SW480 (cell line): ENCODE measurements around the gene ATR.
"Not testable (repeated sequence)": the region's sequence is repeated elsewhere in the genome, so short reads cannot be mapped to it uniquely, and the experiment has no call there.

Experiments used
- DNase-seq: peaks from one replicate; pipeline ENCODE4 v3.0.0-alpha.2; 2016; ENCODE audit warnings: low spot score

Gene ATR

GRCh38 chr3:142595141-142595540 lies 16.6 kb upstream of the ATR start:
- DNase-seq, result no peak

- DNase-seq, result not testable (repeated sequence)
Measured at GRCh38 chr3:142592268-142592667, 13.7 kb upstream of the ATR start.

GRCh38 chr3:142588703-142589102 lies 10.2 kb upstream of the ATR start:
- no peak for DNase-seq

GRCh38 chr3:142586803-142587406 lies 8.4 kb upstream of the ATR start:
- peak; percentile 91 for DNase-seq

GRCh38 chr3:142581070-142581469 lies 2.5 kb upstream of the ATR start:
- not testable (repeated sequence) for DNase-seq

GRCh38 chr3:142580061-142580423 lies 1.5 kb upstream of the ATR start:
- no peak for DNase-seq

- no peak for DNase-seq
Measured at GRCh38 chr3:142577696-142578328, 721 bp downstream of the ATR start.

- DNase-seq, result no peak
Measured at GRCh38 chr3:142576792-142577191, 1.7 kb downstream of the ATR start.

GRCh38 chr3:142574665-142575064 lies 3.9 kb downstream of the ATR start:
- DNase-seq, result no peak

- DNase-seq, result not testable (repeated sequence)
Measured at GRCh38 chr3:142574223-142574622, 4.3 kb downstream of the ATR start.

GRCh38 chr3:142569422-142569821 lies 9.1 kb downstream of the ATR start:
- DNase-seq, result not testable (repeated sequence)

- no peak for DNase-seq
Measured at GRCh38 chr3:142568393-142569017, 10.0 kb downstream of the ATR start.

GRCh38 chr3:142566096-142566495 lies 12.4 kb downstream of the ATR start:
- no peak for DNase-seq

GRCh38 chr3:142563496-142563997 lies 15.0 kb downstream of the ATR start:
- no peak for DNase-seq

- no peak for DNase-seq
Measured at GRCh38 chr3:142560118-142560517, 18.4 kb downstream of the ATR start.

GRCh38 chr3:142553741-142554140 lies 24.8 kb downstream of the ATR start:
- DNase-seq, result no peak

- DNase-seq, result not testable (repeated sequence)
Measured at GRCh38 chr3:142552579-142552978, 26.0 kb downstream of the ATR start.

- no peak for DNase-seq
Measured at GRCh38 chr3:142549986-142550385, 28.5 kb downstream of the ATR start.

GRCh38 chr3:142543307-142543706 lies 35.2 kb downstream of the ATR start:
- no peak for DNase-seq

- no peak for DNase-seq
Measured at GRCh38 chr3:142542054-142542453, 36.5 kb downstream of the ATR start.

- no peak for DNase-seq
Measured at GRCh38 chr3:142536519-142536918, 42.0 kb downstream of the ATR start.

- DNase-seq, result no peak
Measured at GRCh38 chr3:142534543-142534942, 44.0 kb downstream of the ATR start.

- no peak for DNase-seq
Measured at GRCh38 chr3:142530296-142530695, 48.2 kb downstream of the ATR start.
